K562 (cell line): Measurements from ENCODE around the gene U2AF1L4. TPM values are rescaled to one million over a fixed set of nuclear protein-coding genes. Genes with fewer than 3 reads are reported as not detected.

Source experiments
- ETV1 ChIP-seq: fragments of 450-650 bp; conservative IDR thresholded peaks from 2 replicates; pipeline ENCODE4 v1.6.1; 2016; ENCODE audit warnings: missing genetic modification characterization, control low read depth, low read depth, missing compliant biosample characterization
- ETV6 ChIP-seq, 3 experiments: fragments of 150-350 bp in 1 of 3; sonication (generic) in 1 of 3; formaldehyde crosslinking in 1 of 3; IDR thresholded peaks; 2 replicates each; pipeline versions ENCODE4 v1.6.1 to v1.8.0; 2014 to 2022; ENCODE audit warnings: borderline replicate concordance in 2 of 3, low read depth in 2 of 3, antibody characterized with exemption in 1 of 3, low read length in 1 of 3, mild to moderate bottlenecking in 1 of 3, missing genetic modification reagents in 1 of 3
- EWSR1 ChIP-seq: fragments of 450-650 bp; IDR thresholded peaks from 2 replicates; pipeline ENCODE4 v1.6.1; 2018; ENCODE audit warnings: borderline replicate concordance, mild to moderate bottlenecking, low read depth, moderate library complexity; ENCODE audit not compliant: partially characterized antibody
- GMEB1 ChIP-seq: fragments of 250-450 bp; sonication (Bioruptor Pico); IDR thresholded peaks from 2 replicates; pipeline ENCODE4 v1.4.0; 2020; ENCODE audit warnings: mild to moderate bottlenecking
- HDAC6 ChIP-seq: IDR thresholded peaks from 2 replicates; pipeline ENCODE4 v1.6.1; 2012; ENCODE audit warnings: low read depth, mild to moderate bottlenecking, control low read depth, inconsistent platforms, low read length, moderate library complexity
- HMG20B ChIP-seq: fragments of 250-450 bp; sonication (Bioruptor Pico); IDR thresholded peaks from 2 replicates; pipeline ENCODE4 v1.5.0; 2021; ENCODE audit warnings: mild to moderate bottlenecking
- HMGN3 ChIP-seq: IDR thresholded peaks from 2 replicates; pipeline ENCODE4 v1.6.1; 2011; ENCODE audit warnings: borderline replicate concordance, low read depth, mild to moderate bottlenecking, mixed read lengths, low read length; ENCODE audit not compliant: insufficient read length; ENCODE audit errors: extremely low read depth
- KAT8 ChIP-seq: fragments of 450-650 bp; IDR thresholded peaks from 2 replicates; pipeline ENCODE4 v1.6.1; 2016; ENCODE audit warnings: low read depth, mild to moderate bottlenecking
- NRF1 ChIP-seq, 2 experiments: fragments of 450-650 bp; IDR thresholded peaks in 1 of 2; conservative IDR thresholded peaks in 1 of 2; 2 replicates each; pipeline ENCODE4 v1.6.1; 2014; ENCODE audit warnings: mild to moderate bottlenecking in 2 of 2
- PHB ChIP-seq: fragments of 250-450 bp; sonication (Bioruptor Pico); IDR thresholded peaks from 2 replicates; pipeline ENCODE4 v1.5.0; 2021
- POLR2AphosphoS2 ChIP-seq: IDR thresholded peaks from 2 replicates; pipeline ENCODE4 v1.6.1; 2012; ENCODE audit warnings: low read length, improper control_type of control experiment
- PTBP1 ChIP-seq: fragments of 200-400 bp; formaldehyde crosslinking; IDR thresholded peaks from 2 replicates; pipeline ENCODE4 v1.6.1; 2017; ENCODE audit warnings: low read depth, low read length
- SAP30 ChIP-seq: fragments of 200-600 bp; sonication (generic); IDR thresholded peaks from 2 replicates; pipeline ENCODE4 v1.6.1; 2012; ENCODE audit warnings: borderline replicate concordance, low read depth, mild to moderate bottlenecking, moderate library complexity, low read length, control low read depth, inconsistent platforms; ENCODE audit not compliant: insufficient read depth, poor library complexity, severe bottlenecking
- ZNF143 ChIP-seq: sonication (generic); formaldehyde crosslinking; IDR thresholded peaks from 2 replicates; pipeline ENCODE4 v1.9.0; 2022; ENCODE audit warnings: mild to moderate bottlenecking, missing genetic modification reagents
- ZNF551 ChIP-seq: fragments of 250-450 bp; sonication (Bioruptor Pico); IDR thresholded peaks from 2 replicates; pipeline ENCODE4 v1.5.0; 2021; ENCODE audit warnings: mild to moderate bottlenecking, moderate library complexity
- ZNF639 ChIP-seq, 2 experiments: fragments of 200-800 bp in 1 of 2; sonication (Bioruptor generic) in 1 of 2; sonication (generic) in 1 of 2; formaldehyde crosslinking in 1 of 2; IDR thresholded peaks in 1 of 2; conservative IDR thresholded peaks in 1 of 2; 2 replicates each; pipeline versions ENCODE4 v1.5.0 to v1.6.1; 2016 to 2020; ENCODE audit warnings: missing compliant biosample characterization in 1 of 2, missing genetic modification characterization in 1 of 2, missing genetic modification reagents in 1 of 2
- ZNF717 ChIP-seq: fragments of 250-450 bp; sonication (Bioruptor Pico); IDR thresholded peaks from 2 replicates; pipeline ENCODE4 v1.5.0; 2021
- ZNF77 ChIP-seq: fragments of 250-450 bp; sonication (Bioruptor Pico); IDR thresholded peaks from 2 replicates; pipeline ENCODE4 v1.5.0; 2020
- ZSCAN29 ChIP-seq: fragments of 450-650 bp; IDR thresholded peaks from 2 replicates; pipeline ENCODE4 v1.6.1; 2017
- polyA plus RNA-seq, 8 experiments: library from polyadenylated mRNA; depleted of rRNA in 4 of 8; stranded (reverse) in 5 of 8; unstranded in 3 of 8; fragments of >200 nt; fragmentation: Nextera tagmentation in 2 of 8; fragmentation: Illumina TruSeq in 1 of 8; extraction: Ambion mirVana in 2 of 8; extraction: Trizol in 1 of 8; gene quantifications; 2 replicates each; pipeline versions ENCODE4 v1.2.1 to v1.2.3, GENCODE V29; 2011 to 2014; ENCODE audit warnings: inconsistent platforms in 1 of 8, missing spikeins in 1 of 8
- total RNA-seq, 7 experiments: library from RNA; depleted of rRNA in 6 of 7; stranded (reverse); fragments of >200 nt in 6 of 7; fragmentation: Illumina TruSeq in 2 of 7; extraction: Trizol in 2 of 7; gene quantifications; 2 replicates each; pipeline versions ENCODE4 v1.2.1 to v1.2.3, GENCODE V29; 2011 to 2021; ENCODE audit warnings: low replicate concordance in 1 of 7
- TF ChIP-seq, protein P1 (sequence below): fragments of 450-650 bp; IDR thresholded peaks from 2 replicates; pipeline ENCODE4 v1.6.1; 2016; ENCODE audit warnings: mild to moderate bottlenecking
- TF ChIP-seq, protein P2 (sequence below): sonication (generic); formaldehyde crosslinking; IDR thresholded peaks from 2 replicates; pipeline ENCODE4 v1.9.0; 2022; ENCODE audit warnings: mild to moderate bottlenecking, missing genetic modification reagents

Gene U2AF1L4
- total and polyA plus RNA-seq, 9 of the 15 experiments (the other 6 are each of a cell fraction or from before 2014, with no cell fraction given) = 8.4 to 19.5 (median 12.6) TPM

- peak; percentile 70 for TF ChIP-seq SAP30
- TF ChIP-seq PHB (CRISPR knock-in tag) = no peak
- TF ChIP-seq ZNF143 (CRISPR knock-in tag) = peak; percentile 87
- no peak for TF ChIP-seq HDAC6
- TF ChIP-seq PTBP1 = no peak
- TF ChIP-seq HMG20B (CRISPR knock-in tag) = no peak
- TF ChIP-seq ZNF639 (CRISPR knock-in tag; conservative IDR thresholded peaks at IDR 0.05 in 1 of 2, IDR thresholded peaks at IDR 0.05 in 1 of 2) = no peak
- TF ChIP-seq, protein P1, sequence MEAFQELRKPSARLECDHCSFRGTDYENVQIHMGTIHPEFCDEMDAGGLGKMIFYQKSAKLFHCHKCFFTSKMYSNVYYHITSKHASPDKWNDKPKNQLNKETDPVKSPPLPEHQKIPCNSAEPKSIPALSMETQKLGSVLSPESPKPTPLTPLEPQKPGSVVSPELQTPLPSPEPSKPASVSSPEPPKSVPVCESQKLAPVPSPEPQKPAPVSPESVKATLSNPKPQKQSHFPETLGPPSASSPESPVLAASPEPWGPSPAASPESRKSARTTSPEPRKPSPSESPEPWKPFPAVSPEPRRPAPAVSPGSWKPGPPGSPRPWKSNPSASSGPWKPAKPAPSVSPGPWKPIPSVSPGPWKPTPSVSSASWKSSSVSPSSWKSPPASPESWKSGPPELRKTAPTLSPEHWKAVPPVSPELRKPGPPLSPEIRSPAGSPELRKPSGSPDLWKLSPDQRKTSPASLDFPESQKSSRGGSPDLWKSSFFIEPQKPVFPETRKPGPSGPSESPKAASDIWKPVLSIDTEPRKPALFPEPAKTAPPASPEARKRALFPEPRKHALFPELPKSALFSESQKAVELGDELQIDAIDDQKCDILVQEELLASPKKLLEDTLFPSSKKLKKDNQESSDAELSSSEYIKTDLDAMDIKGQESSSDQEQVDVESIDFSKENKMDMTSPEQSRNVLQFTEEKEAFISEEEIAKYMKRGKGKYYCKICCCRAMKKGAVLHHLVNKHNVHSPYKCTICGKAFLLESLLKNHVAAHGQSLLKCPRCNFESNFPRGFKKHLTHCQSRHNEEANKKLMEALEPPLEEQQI = no peak
- no peak for TF ChIP-seq HMGN3
- peak; percentile 33 to 61; a peak in 3 of 4 replicates for TF ChIP-seq NRF1 (conservative IDR thresholded peaks at IDR 0.05 in 1 of 2, IDR thresholded peaks at IDR 0.05 in 1 of 2)
- TF ChIP-seq EWSR1 = no peak
- no peak for TF ChIP-seq ETV6 (IDR thresholded peaks at IDR 0.05; ENCODE audit: borderline replicate concordance in 1 of 2, low read depth in 2 of 2, low read length in 1 of 2)
- no peak for TF ChIP-seq ETV6 (CRISPR knock-in tag; IDR thresholded peaks at IDR 0.05; ENCODE audit: borderline replicate concordance)
- TF ChIP-seq ZSCAN29 = no peak
- TF ChIP-seq, protein P2, sequence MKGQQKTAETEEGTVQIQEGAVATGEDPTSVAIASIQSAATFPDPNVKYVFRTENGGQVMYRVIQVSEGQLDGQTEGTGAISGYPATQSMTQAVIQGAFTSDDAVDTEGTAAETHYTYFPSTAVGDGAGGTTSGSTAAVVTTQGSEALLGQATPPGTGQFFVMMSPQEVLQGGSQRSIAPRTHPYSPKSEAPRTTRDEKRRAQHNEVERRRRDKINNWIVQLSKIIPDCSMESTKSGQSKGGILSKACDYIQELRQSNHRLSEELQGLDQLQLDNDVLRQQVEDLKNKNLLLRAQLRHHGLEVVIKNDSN (CRISPR knock-in tag) = no peak
- no peak for TF ChIP-seq ZNF717
- peak; percentile 60 for TF ChIP-seq ETV1 (tag)
- TF ChIP-seq GMEB1 (CRISPR knock-in tag) = peak; percentile 56
- TF ChIP-seq ZNF77 (CRISPR knock-in tag) = no peak
- TF ChIP-seq KAT8 = no peak
- no peak for TF ChIP-seq POLR2AphosphoS2
- TF ChIP-seq ZNF551 (CRISPR knock-in tag) = no peak
Measured at GRCh38 chr19:35716801-35717664, 28.2 kb downstream of the U2AF1L4 start (continued).
